Colonic mucosa (tissue), 4 donors: ENCODE results near the gene KRTAP10-6. TPM values are rescaled to one million over a fixed set of nuclear protein-coding genes. Genes with fewer than 3 reads are reported as not detected.
A peak's percentile ranks its signal among the peaks of the same experiment; 100 is the strongest.

Experiments used
- DNase-seq: peaks from one replicate; pipeline ENCODE4 v3.0.0-alpha.2; 2020
- H3K27ac ChIP-seq: fragments of 200-600 bp; one replicate; pipeline ENCODE4 v1.8.0; 2021
- H3K27me3 ChIP-seq: fragments of 200-600 bp; one replicate; pipeline ENCODE4 v1.8.0; 2021
- H3K36me3 ChIP-seq: fragments of 200-600 bp; one replicate; pipeline ENCODE4 v1.8.0; 2021
- H3K4me1 ChIP-seq: fragments of 200-600 bp; one replicate; pipeline ENCODE4 v1.8.0; 2021; ENCODE audit warnings: mild to moderate bottlenecking
- H3K4me3 ChIP-seq: fragments of 200-600 bp; one replicate; pipeline ENCODE4 v1.8.0; 2021
- H3K9ac ChIP-seq, 2 donors: one replicate each; pipeline ENCODE4 v1.7.0; 2013; ENCODE audit warnings: control low read depth in 2 of 2, low read depth in 2 of 2, low read length in 2 of 2
- H3K9me3 ChIP-seq: fragments of 200-600 bp; one replicate; pipeline ENCODE4 v1.8.0; 2021
- intact Hi-C: fragments of 100-400 bp; cut with DNase I; formaldehyde crosslinking; loops from one replicate; pipeline ENCODE4 v1.14.1; 2022
- total RNA-seq, 2 donors: library from RNA; stranded (reverse); fragmentation: NEBNext Ultra II Directional in 1 of 2; extraction: Animal tissue kit (Norgen Biotek cat#: 25700) in 1 of 2; gene quantifications; one replicate each; pipeline ENCODE4 v1.2.1, GENCODE V29; 2021
- TF ChIP-seq, protein P1 (sequence below): fragments of 200-600 bp; IDR thresholded peaks from one replicate; pipeline ENCODE4 v1.8.0; 2022; ENCODE audit warnings: antibody characterized with exemption, mild to moderate bottlenecking
- donor health status: healthy.
- donor health status: DM: no; HTN: no; CAD: no.
- donor health status: DM: no; HTN: no; CAD: no.

The KRTAP10-6 gene
- total RNA-seq, 2 donors from 2014 or later: not detected

DNA sequence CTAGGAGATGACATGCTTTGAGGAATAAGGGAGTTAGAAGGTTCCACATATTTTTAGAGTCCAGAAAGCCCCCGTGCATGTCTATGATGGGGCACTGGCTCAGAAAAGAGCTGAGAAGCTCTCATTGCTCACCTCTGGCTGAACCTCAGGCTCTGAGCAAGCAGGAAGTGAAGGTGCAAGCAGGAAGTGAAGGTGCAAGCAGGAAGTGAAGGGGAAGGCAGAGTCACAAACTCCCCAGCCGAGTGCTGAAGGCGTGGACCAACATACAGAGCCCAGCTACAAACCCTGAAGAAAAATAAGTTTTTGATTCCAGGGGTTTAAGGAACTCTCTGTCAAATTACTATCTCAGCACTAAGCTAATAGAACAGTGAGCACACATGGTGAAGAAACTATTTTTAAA lies 26.6 kb upstream of the KRTAP10-6 start:
- no peaks in the 10 kb centered on the region for H3K36me3 ChIP-seq
- H3K27me3 ChIP-seq: no peaks in the 10 kb centered on the region
- H3K27ac ChIP-seq: peak overlapping the region; percentile 3
- intact Hi-C loops: no loop called here
- H3K4me1 ChIP-seq: no peaks in the 10 kb centered on the region
- H3K9me3 ChIP-seq: no peaks in the 10 kb centered on the region
- no peak overlapping the region for H3K4me3 ChIP-seq
- peak; percentile 35 for DNase-seq
- TF ChIP-seq, protein P1, sequence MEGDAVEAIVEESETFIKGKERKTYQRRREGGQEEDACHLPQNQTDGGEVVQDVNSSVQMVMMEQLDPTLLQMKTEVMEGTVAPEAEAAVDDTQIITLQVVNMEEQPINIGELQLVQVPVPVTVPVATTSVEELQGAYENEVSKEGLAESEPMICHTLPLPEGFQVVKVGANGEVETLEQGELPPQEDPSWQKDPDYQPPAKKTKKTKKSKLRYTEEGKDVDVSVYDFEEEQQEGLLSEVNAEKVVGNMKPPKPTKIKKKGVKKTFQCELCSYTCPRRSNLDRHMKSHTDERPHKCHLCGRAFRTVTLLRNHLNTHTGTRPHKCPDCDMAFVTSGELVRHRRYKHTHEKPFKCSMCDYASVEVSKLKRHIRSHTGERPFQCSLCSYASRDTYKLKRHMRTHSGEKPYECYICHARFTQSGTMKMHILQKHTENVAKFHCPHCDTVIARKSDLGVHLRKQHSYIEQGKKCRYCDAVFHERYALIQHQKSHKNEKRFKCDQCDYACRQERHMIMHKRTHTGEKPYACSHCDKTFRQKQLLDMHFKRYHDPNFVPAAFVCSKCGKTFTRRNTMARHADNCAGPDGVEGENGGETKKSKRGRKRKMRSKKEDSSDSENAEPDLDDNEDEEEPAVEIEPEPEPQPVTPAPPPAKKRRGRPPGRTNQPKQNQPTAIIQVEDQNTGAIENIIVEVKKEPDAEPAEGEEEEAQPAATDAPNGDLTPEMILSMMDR: no peak
- H3K9ac ChIP-seq: no peak overlapping the region

DNA sequence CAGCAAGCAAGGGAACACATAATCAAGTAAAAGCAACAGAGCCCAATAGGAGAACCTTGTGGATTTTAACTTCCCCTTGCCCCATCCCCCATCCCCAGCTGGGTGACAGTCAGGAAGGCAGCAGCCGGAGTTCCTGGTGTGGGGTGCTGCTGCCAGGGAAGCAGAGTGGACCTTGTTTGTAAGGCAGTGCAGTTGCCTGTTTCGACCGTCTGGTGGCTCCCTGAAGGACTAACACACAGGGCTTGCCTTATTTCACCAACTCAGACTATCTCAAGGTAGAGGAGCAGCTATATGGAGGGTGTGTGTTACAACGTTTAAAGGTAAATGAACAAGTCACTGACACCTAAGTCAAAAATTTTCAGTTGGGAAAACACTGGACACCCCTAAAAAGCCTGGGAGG lies 26.2 kb upstream of the KRTAP10-6 start:
- Histone ChIP-seq H3K27ac (no peak overlapping the region), H3K4me1 (no peaks in the 10 kb centered on the region), H3K9me3 (no peaks in the 10 kb centered on the region), H3K9ac (no peak overlapping the region), H3K4me3 (no peak overlapping the region), H3K36me3 (no peaks in the 10 kb centered on the region), H3K27me3 (no peaks in the 10 kb centered on the region)
- intact Hi-C loops: no loop called here
- peak; percentile 34 for DNase-seq
- TF ChIP-seq, protein P1: no peak

DNA sequence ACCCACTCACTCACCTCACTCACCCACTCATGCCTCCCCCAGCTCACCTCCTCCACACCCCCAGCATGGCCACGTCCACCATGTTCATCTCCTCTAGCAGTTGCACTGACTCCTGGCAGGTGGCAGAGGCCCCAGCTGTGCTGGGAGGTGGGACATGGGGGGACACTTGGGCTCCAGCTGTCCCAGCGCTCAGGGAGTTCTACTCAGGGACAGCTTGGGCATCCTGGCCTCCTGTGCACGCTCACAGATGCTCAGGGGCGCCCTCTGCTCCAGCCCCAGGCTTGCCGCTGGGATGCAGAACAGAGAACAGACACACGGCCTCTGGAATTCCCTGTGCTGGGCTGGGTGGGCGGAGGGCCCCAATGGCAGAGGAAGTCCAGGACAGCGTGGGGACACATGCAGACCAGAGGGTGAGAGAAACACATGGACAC lies 24.8 kb upstream of the KRTAP10-6 start:
- Histone ChIP-seq H3K27ac (no peak overlapping the region), H3K4me1 (no peaks in the 10 kb centered on the region), H3K9ac (no peak overlapping the region), H3K27me3 (no peaks in the 10 kb centered on the region), H3K4me3 (no peak overlapping the region), H3K36me3 (no peaks in the 10 kb centered on the region), H3K9me3 (no peaks in the 10 kb centered on the region)
- TF ChIP-seq, protein P1: no peak
- intact Hi-C loops: no loop called here
- no peak for DNase-seq

DNA sequence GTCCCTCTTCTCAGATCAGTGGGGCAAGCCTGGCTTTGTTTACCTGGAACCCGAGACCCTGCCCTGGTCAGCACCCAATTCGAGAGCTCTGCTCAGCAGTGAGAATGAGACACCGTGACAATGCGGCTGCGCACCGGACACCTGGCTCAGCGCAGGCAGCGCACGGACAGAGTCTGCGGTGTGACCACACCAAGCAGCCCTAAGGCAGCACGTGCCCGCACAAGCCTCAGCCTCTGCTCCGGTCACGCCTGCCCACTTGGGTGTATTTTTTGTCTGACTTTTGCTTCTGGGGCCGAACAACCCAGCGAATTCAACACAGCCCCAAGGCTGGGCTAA lies 24.3 kb upstream of the KRTAP10-6 start:
- no peak for DNase-seq
- Histone ChIP-seq H3K4me3 (no peak overlapping the region), H3K36me3 (no peaks in the 10 kb centered on the region), H3K9ac (no peak overlapping the region), H3K27ac (no peak overlapping the region), H3K9me3 (no peaks in the 10 kb centered on the region), H3K4me1 (no peaks in the 10 kb centered on the region), H3K27me3 (no peaks in the 10 kb centered on the region)
- intact Hi-C loops: no loop called here
- TF ChIP-seq, protein P1: no peak

DNA sequence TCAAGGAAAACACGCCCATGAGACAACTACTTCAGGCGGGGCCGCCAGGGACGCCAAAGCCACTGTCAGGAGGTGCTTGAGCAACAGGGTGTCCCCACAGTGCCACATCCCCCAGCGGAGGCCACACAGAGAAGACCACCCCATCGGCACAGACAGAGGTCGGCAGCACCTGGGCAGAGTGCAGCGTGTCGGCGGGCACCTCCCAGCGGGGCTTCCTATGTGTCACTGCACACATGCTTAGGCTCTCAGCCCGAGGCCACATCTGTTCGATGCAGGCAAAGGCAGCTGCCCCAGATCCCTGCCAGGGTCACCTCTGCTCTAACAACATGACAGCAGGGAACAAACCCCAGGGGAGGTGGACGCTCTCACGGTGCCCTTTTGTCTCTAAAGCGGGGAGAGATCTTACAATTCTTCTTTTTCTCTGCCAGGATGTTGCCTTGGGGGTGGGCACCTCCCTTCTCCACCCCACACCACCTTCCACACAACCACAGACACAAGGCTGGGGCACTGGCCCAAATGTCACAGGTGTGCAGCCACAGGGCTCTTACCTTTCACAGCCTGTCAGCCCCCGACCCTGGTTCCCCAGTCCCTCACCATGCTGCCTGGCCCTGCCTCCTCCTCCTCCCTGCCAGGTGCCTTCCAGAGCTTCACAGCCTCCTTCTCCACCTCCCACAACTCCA lies 23.7 kb upstream of the KRTAP10-6 start:
- TF ChIP-seq, protein P1: no peak
- intact Hi-C loops: no loop called here
- no peak overlapping the region for H3K4me3 ChIP-seq
- no peaks in the 10 kb centered on the region for H3K9me3 ChIP-seq
- no peaks in the 10 kb centered on the region for H3K27me3 ChIP-seq
- DNase-seq: no peak
- H3K36me3 ChIP-seq: no peaks in the 10 kb centered on the region
- H3K4me1 ChIP-seq: no peaks in the 10 kb centered on the region
- no peak overlapping the region for H3K27ac ChIP-seq
- H3K9ac ChIP-seq: no peak overlapping the region
